NT2/D1 (cell line): ENCODE results near the gene ITSN2.

Experiments used
- SUZ12 ChIP-seq: IDR thresholded peaks from 2 replicates; pipeline ENCODE4 v1.6.1; 2011; ENCODE audit not compliant: insufficient read length, insufficient read depth; ENCODE audit errors: extremely low read depth
- YY1 ChIP-seq: IDR thresholded peaks from 2 replicates; pipeline ENCODE4 v1.6.1; 2011; ENCODE audit not compliant: insufficient read length, insufficient read depth
- ZNF274 ChIP-seq: IDR thresholded peaks from 2 replicates; pipeline ENCODE4 v1.6.1; 2011; ENCODE audit warnings: mild to moderate bottlenecking, low read depth, low read length

DNA sequence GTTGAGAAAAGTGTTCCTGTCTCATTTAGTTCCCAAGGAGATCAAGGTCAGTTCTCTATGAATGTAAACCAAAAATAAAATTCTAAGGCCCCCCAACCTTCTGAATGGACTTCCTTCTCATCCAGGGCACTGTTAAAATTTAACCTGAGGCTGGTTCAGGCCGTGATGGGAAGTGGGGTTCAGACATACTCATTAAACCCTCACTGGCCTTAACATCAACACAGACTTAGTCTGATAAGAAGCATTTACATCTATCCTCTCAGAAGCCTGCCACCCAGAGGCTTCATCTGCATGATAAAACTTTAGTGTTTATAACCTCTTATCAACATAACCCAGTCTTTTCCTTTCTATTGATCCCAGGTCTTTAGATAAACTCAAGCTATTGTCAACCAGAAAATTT lies 22.4 kb downstream of the ITSN2 start:
- TF ChIP-seq YY1 (no peak), ZNF274 (no peak), SUZ12 (no peak)
